Esophagus muscularis mucosa (tissue), 4 donors: ENCODE results near the gene KMT2A. TPM values are rescaled to one million over a fixed set of nuclear protein-coding genes. Genes with fewer than 3 reads are reported as not detected.

Experiments
- DNase-seq: peaks from one replicate; pipeline ENCODE4 v3.0.0-alpha.2; 2017; ENCODE audit errors: extremely low spot score
- H3K27ac ChIP-seq, 4 donors: fragments of 200-600 bp; sonication (generic); replicated peaks in 1 of 4; 1 replicate in 3 of 4; 2 replicates in 1 of 4; pipeline ENCODE4 v1.5.1; 2016 to 2019; ENCODE audit warnings: mild to moderate bottlenecking in 1 of 4
- H3K27me3 ChIP-seq, 4 donors: fragments of 200-600 bp; sonication (generic); one replicate each; pipeline versions ENCODE4 v1.5.1 to v1.6.0; 2016 to 2019
- H3K36me3 ChIP-seq, 4 donors: fragments of 200-600 bp; sonication (generic); one replicate each; pipeline ENCODE4 v1.5.1; 2016 to 2019
- H3K4me1 ChIP-seq, 4 donors: fragments of 200-600 bp; sonication (generic); one replicate each; pipeline ENCODE4 v1.5.1; 2016 to 2019
- H3K4me3 ChIP-seq, 4 donors: fragments of 200-600 bp; sonication (generic); 1 replicate in 2 of 4; 2 replicates in 2 of 4; pipeline ENCODE4 v1.5.1; 2016 to 2019; ENCODE audit warnings: mild to moderate bottlenecking in 4 of 4, moderate library complexity in 1 of 4
- H3K9me3 ChIP-seq, 4 donors: fragments of 200-600 bp; sonication (generic); 1 replicate in 3 of 4; 2 replicates in 1 of 4; pipeline ENCODE4 v1.5.1; 2016 to 2019
- CTCF ChIP-seq, 3 experiments: fragments of 200-600 bp in 2 of 3; fragments of 450-650 bp in 1 of 3; sonication (generic) in 2 of 3; IDR thresholded peaks; one replicate each; pipeline ENCODE4 v1.5.1; 2017 to 2019; ENCODE audit warnings: antibody characterized with exemption in 3 of 3, mild to moderate bottlenecking in 2 of 3, moderate library complexity in 1 of 3
- EP300 ChIP-seq: sonication (generic); formaldehyde crosslinking; IDR thresholded peaks from one replicate; pipeline ENCODE4 v1.6.1; 2017; ENCODE audit warnings: antibody characterized with exemption
- POLR2A ChIP-seq: fragments of 450-650 bp; IDR thresholded peaks from one replicate; pipeline ENCODE4 v1.6.1; 2017; ENCODE audit warnings: antibody characterized with exemption, moderate library complexity, mild to moderate bottlenecking, low read depth
- POLR2AphosphoS5 ChIP-seq, 2 donors: sonication (generic); formaldehyde crosslinking; IDR thresholded peaks; one replicate each; pipeline ENCODE4 v1.6.1; 2017; ENCODE audit warnings: antibody characterized with exemption in 2 of 2
- WGBS: methylation state at CpG from one replicate; pipeline ENCODE4 v1.1.5; 2018; 5-methylcytosine and 5-hydroxymethylcytosine counted together
- intact Hi-C: fragments of 100-400 bp; cut with DNase I; formaldehyde crosslinking; loops from one replicate; pipeline ENCODE4 v1.15.1; 2023
- total RNA-seq, 4 donors: library from RNA; depleted of rRNA; stranded (reverse); fragments of >200 nt; gene quantifications; one replicate each; pipeline versions ENCODE4 v1.1.0 to v1.2.1, GENCODE V29; 2016

Gene KMT2A
- total RNA-seq, 4 donors from 2014 or later, result 61.0 to 68.7 (median 62.1) TPM

- no peaks in the 10 kb centered on the region for H3K27me3 ChIP-seq
- no peak overlapping the region for H3K27ac ChIP-seq
- intact Hi-C loops, result no loop called here
- peaks cover 7 to 87% (median 60%) of the 10 kb centered on the region in 4 donors for H3K36me3 ChIP-seq
- no peak for DNase-seq
- H3K4me1 ChIP-seq, result no peaks in the 10 kb centered on the region
- 94% methylated on average over 2 of the region's 2 CpGs for WGBS
- TF ChIP-seq POLR2A (no peak), EP300 (no peak), POLR2AphosphoS5 (IDR thresholded peaks at IDR 0.05) (no peak), CTCF (IDR thresholded peaks at IDR 0.05) (no peak)
- no peak overlapping the region for H3K4me3 ChIP-seq
- H3K9me3 ChIP-seq, result no peaks in the 10 kb centered on the region
Observed at GRCh38 chr11:118547132-118547531, 110.8 kb downstream of the KMT2A start.

- intact Hi-C loops, result no loop called here
- TF ChIP-seq EP300 (no peak), POLR2AphosphoS5 (IDR thresholded peaks at IDR 0.05) (no peak), CTCF (IDR thresholded peaks at IDR 0.05) (no peak), POLR2A (no peak)
- peak; percentile 17 for DNase-seq
- 96% methylated on average over 4 of the region's 4 CpGs for WGBS
- Histone ChIP-seq H3K27me3 (no peaks in the 10 kb centered on the region), H3K27ac (no peak overlapping the region), H3K36me3 (peaks cover 26 to 91% (median 71%) of the 10 kb centered on the region in 4 donors), H3K4me1 (no peaks in the 10 kb centered on the region), H3K4me3 (no peak overlapping the region), H3K9me3 (no peaks in the 10 kb centered on the region)
Observed at GRCh38 chr11:118552341-118552740, 116.0 kb downstream of the KMT2A start.

- 92% methylated on average over 4 of the region's 4 CpGs for WGBS
- H3K4me3 ChIP-seq, result no peak overlapping the region
- no peak for DNase-seq
- peaks cover 0 to 21% (median 14%) of the 10 kb centered on the region in 4 donors for H3K4me1 ChIP-seq
- intact Hi-C loops, result no loop called here
- no peaks in the 10 kb centered on the region for H3K9me3 ChIP-seq
- H3K36me3 ChIP-seq, result peaks cover 23 to 52% (median 41%) of the 10 kb centered on the region in 4 donors
- TF ChIP-seq CTCF (IDR thresholded peaks at IDR 0.05) (no peak), POLR2AphosphoS5 (IDR thresholded peaks at IDR 0.05) (no peak)
- no peaks in the 10 kb centered on the region for H3K27me3 ChIP-seq
- H3K27ac ChIP-seq, result no peak overlapping the region
Observed at GRCh38 chr11:118560806-118561205, 124.5 kb downstream of the KMT2A start.

GRCh38 chr11:118565051-118565450, 128.8 kb downstream of the KMT2A start:
- TF ChIP-seq POLR2AphosphoS5 (IDR thresholded peaks at IDR 0.05) (peak in 1 of 2 donors; percentile 14), EP300 (no peak), POLR2A (no peak)
- DNase-seq, result peak; percentile 50
- peaks cover 0 to 12% (median 9%) of the 10 kb centered on the region in 4 donors for H3K36me3 ChIP-seq
- peaks cover 0 to 26% (median 18%) of the 10 kb centered on the region in 4 donors for H3K4me1 ChIP-seq
- intact Hi-C loops, result loop anchor here (5.0 kb wide), 1 partner anchor 33 kb away; the partner anchor contains the start of gene TMEM25
- peak overlapping the region; percentile 75 to 84 (median 80) for H3K27ac ChIP-seq
- H3K9me3 ChIP-seq, result no peaks in the 10 kb centered on the region
- peak overlapping the region; percentile 57 to 71 (median 64) for H3K4me3 ChIP-seq
- WGBS, result 31% methylated on average over 5 of the region's 5 CpGs
- H3K27me3 ChIP-seq, result no peaks in the 10 kb centered on the region

GRCh38 chr11:118569670-118570069, 133.4 kb downstream of the KMT2A start:
- H3K4me3 ChIP-seq, result no peak overlapping the region
- intact Hi-C loops, result loop anchor here (5.0 kb wide), 2 partner anchors 37 to 38 kb away; partner anchors contain the start of genes PHLDB1 and TMEM25
- no peaks in the 10 kb centered on the region for H3K36me3 ChIP-seq
- WGBS, result 90% methylated on average over 2 of the region's 2 CpGs
- H3K4me1 ChIP-seq, result peaks cover 23 to 38% (median 36%) of the 10 kb centered on the region in 4 donors
- no peaks in the 10 kb centered on the region for H3K27me3 ChIP-seq
- no peak overlapping the region for H3K27ac ChIP-seq
- no peak for TF ChIP-seq POLR2A
- TF ChIP-seq POLR2AphosphoS5 (IDR thresholded peaks at IDR 0.05), result no peak
- TF ChIP-seq CTCF (IDR thresholded peaks at IDR 0.05), result no peak
- no peaks in the 10 kb centered on the region for H3K9me3 ChIP-seq
- DNase-seq, result peak; percentile 12
